KMS-11 (cell line): ENCODE results near the gene ACTN4.

Experiments
- H2AFZ ChIP-seq: fragments of 200-600 bp; sonication (generic); 2 replicates; pipeline ENCODE4 v1.6.1; 2016; ENCODE audit warnings: antibody characterized with exemption, mixed run types, low read depth
- H3K27ac ChIP-seq: fragments of 200-600 bp; sonication (generic); 2 replicates; pipeline ENCODE4 v1.6.1; 2016; ENCODE audit warnings: mild to moderate bottlenecking, mixed run types
- H3K27me3 ChIP-seq: fragments of 200-600 bp; sonication (generic); 2 replicates; pipeline ENCODE4 v1.6.1; 2017; ENCODE audit warnings: mild to moderate bottlenecking, low read depth, mixed run types, moderate library complexity; ENCODE audit not compliant: insufficient read depth
- H3K36me3 ChIP-seq: fragments of 200-600 bp; sonication (generic); 2 replicates; pipeline ENCODE4 v1.6.1; 2017; ENCODE audit warnings: mild to moderate bottlenecking, mixed run types; ENCODE audit not compliant: insufficient read depth
- H3K4me1 ChIP-seq: fragments of 200-600 bp; sonication (generic); 2 replicates; pipeline ENCODE4 v1.6.1; 2016; ENCODE audit warnings: mild to moderate bottlenecking, low read depth, mixed run types; ENCODE audit not compliant: poor library complexity, severe bottlenecking
- H3K4me2 ChIP-seq: fragments of 200-600 bp; sonication (generic); 2 replicates; pipeline ENCODE4 v1.7.0; 2016; ENCODE audit warnings: mild to moderate bottlenecking, mixed run types
- H3K4me3 ChIP-seq: fragments of 200-600 bp; sonication (generic); IDR thresholded peaks from 2 replicates; pipeline ENCODE4 v1.6.1; 2017; ENCODE audit warnings: low read depth, low read length, mixed read lengths; ENCODE audit not compliant: insufficient read depth
- H3K79me2 ChIP-seq: fragments of 200-600 bp; sonication (generic); 2 replicates; pipeline ENCODE4 v1.6.1; 2016; ENCODE audit warnings: low read depth, mixed run types; ENCODE audit not compliant: insufficient read depth
- H3K9ac ChIP-seq: fragments of 200-600 bp; sonication (generic); 2 replicates; pipeline ENCODE4 v1.6.1; 2016; ENCODE audit warnings: mild to moderate bottlenecking, mixed run types
- H4K20me1 ChIP-seq: fragments of 200-600 bp; sonication (generic); 2 replicates; pipeline ENCODE4 v1.6.1; 2016; ENCODE audit warnings: mild to moderate bottlenecking, mixed run types; ENCODE audit not compliant: insufficient read depth
- TF ChIP-seq, protein P1 (sequence below): fragments of 200-600 bp; sonication (generic); conservative IDR thresholded peaks from 2 replicates; pipeline ENCODE4 v1.6.1; 2017; ENCODE audit warnings: low read depth, mild to moderate bottlenecking, antibody characterized with exemption, low read length, moderate library complexity, mixed read lengths

ACTN4 gene

DNA sequence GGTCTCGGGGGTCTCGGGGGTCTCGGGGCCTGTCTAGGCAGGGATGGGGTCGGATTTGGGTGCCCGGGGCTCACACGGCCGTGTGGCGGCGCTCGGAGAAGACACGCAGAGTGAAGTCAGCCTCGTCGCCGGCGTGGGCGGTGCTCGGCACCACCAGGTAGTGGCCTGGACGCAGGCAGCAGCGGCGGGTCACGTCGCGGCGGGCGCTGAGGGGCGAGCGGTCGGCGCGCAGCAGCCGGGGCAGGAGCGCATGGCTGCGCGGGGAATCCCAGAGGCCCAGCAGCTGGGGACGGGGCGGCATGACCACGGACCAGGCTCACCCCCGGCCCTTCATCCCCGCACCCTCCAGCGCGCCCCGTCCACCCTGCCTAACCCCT, 88.6 kb downstream of the ACTN4 start:
- Histone ChIP-seq H3K4me1 (peaks cover 21% of the 10 kb centered on the region), H3K4me2 (no peak overlapping the region), H3K27ac (no peak overlapping the region), H3K79me2 (no peaks in the 10 kb centered on the region), H4K20me1 (no peaks in the 10 kb centered on the region), H2AFZ (no peak overlapping the region), H3K27me3 (no peaks in the 10 kb centered on the region), H3K9ac (no peak overlapping the region), H3K36me3 (no peaks in the 10 kb centered on the region), H3K4me3 (no peak overlapping the region)
- TF ChIP-seq, protein P1, sequence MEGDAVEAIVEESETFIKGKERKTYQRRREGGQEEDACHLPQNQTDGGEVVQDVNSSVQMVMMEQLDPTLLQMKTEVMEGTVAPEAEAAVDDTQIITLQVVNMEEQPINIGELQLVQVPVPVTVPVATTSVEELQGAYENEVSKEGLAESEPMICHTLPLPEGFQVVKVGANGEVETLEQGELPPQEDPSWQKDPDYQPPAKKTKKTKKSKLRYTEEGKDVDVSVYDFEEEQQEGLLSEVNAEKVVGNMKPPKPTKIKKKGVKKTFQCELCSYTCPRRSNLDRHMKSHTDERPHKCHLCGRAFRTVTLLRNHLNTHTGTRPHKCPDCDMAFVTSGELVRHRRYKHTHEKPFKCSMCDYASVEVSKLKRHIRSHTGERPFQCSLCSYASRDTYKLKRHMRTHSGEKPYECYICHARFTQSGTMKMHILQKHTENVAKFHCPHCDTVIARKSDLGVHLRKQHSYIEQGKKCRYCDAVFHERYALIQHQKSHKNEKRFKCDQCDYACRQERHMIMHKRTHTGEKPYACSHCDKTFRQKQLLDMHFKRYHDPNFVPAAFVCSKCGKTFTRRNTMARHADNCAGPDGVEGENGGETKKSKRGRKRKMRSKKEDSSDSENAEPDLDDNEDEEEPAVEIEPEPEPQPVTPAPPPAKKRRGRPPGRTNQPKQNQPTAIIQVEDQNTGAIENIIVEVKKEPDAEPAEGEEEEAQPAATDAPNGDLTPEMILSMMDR = no peak

DNA sequence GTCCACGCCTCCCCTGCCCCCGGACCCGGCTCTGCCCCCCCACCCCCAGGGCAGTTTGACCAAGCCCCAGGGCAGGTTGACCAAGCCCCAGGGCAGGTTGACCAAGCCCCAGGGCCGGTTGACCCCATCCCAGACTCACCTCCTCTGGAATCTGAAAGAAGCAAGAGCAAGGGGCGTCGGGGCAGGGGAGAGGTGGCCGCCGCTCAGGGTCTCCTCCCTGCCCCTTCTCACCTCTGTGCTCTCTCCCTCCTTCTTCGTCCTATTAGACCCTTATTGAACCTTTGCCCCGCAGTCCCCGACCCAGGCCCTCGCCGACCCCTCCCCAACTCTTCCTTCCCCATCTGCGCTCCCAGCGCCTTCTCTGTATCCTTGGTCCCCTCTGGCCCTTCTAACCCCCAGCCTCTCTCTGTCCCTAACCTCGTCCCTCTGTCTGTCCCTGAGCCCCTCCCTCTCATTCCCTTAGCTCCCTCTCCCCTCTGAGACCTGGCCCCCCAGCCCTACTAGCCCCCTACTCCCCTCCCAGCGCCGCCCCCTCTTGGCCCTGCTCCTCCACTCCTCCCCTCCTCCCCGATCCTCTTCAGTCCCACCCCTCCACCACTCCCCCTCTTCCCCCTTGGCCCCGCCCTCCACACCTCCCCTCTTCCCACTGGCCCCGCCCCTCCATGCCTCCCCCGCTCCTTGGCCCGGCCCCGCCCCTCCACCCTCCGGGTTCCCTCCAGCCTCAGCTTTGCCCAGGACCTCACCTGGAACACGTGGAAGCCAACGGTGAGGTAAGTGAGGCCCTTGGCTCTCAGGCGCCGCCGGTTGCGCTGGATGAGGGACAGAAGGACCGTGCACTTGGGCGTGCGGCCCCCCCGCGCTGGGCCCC, 89.2 kb downstream of the ACTN4 start:
- H4K20me1 ChIP-seq = no peaks in the 10 kb centered on the region
- peaks cover 21% of the 10 kb centered on the region for H3K4me1 ChIP-seq
- H2AFZ ChIP-seq = no peak overlapping the region
- H3K27me3 ChIP-seq = no peaks in the 10 kb centered on the region
- H3K27ac ChIP-seq = no peak overlapping the region
- no peak overlapping the region for H3K4me2 ChIP-seq
- H3K4me3 ChIP-seq = no peak overlapping the region
- TF ChIP-seq, protein P1 = no peak
- H3K79me2 ChIP-seq = no peaks in the 10 kb centered on the region
- H3K9ac ChIP-seq = no peak overlapping the region
- H3K36me3 ChIP-seq = no peaks in the 10 kb centered on the region

DNA sequence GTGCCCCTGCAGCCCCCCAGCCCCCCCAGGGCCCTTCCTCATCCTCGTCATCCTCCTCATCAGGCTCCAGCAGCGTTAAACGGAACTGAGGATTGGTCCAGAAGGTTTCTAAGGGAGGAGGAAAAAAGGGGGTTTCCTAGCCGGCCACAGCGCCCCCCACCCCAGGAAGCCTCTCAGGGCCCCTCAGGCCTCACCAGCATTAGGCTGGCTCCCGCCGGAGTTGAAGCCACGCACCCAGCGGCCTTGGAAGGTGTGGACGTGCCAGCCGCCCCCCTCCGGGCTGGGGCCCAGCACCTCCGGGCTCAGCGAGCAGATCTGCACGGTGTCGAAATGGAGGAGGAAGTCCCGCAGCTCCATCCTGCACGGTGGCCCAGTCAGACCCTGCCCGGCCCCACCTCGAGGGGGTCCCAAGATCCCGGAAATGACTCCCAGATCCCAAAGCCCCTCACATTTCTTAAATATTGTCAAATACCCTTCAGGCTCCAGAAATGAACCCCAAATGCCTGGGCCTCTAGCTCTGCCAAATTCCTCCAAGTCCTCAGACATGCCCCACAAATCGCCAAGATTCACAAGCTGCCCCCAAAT, 89.9 kb downstream of the ACTN4 start:
- H3K27me3 ChIP-seq = no peaks in the 10 kb centered on the region
- H2AFZ ChIP-seq = no peak overlapping the region
- H3K36me3 ChIP-seq = no peaks in the 10 kb centered on the region
- H3K27ac ChIP-seq = no peak overlapping the region
- H4K20me1 ChIP-seq = no peaks in the 10 kb centered on the region
- H3K4me3 ChIP-seq = no peak overlapping the region
- H3K4me2 ChIP-seq = no peak overlapping the region
- no peak overlapping the region for H3K9ac ChIP-seq
- H3K4me1 ChIP-seq = peaks cover 21% of the 10 kb centered on the region
- H3K79me2 ChIP-seq = no peaks in the 10 kb centered on the region
- TF ChIP-seq, protein P1 = no peak

DNA sequence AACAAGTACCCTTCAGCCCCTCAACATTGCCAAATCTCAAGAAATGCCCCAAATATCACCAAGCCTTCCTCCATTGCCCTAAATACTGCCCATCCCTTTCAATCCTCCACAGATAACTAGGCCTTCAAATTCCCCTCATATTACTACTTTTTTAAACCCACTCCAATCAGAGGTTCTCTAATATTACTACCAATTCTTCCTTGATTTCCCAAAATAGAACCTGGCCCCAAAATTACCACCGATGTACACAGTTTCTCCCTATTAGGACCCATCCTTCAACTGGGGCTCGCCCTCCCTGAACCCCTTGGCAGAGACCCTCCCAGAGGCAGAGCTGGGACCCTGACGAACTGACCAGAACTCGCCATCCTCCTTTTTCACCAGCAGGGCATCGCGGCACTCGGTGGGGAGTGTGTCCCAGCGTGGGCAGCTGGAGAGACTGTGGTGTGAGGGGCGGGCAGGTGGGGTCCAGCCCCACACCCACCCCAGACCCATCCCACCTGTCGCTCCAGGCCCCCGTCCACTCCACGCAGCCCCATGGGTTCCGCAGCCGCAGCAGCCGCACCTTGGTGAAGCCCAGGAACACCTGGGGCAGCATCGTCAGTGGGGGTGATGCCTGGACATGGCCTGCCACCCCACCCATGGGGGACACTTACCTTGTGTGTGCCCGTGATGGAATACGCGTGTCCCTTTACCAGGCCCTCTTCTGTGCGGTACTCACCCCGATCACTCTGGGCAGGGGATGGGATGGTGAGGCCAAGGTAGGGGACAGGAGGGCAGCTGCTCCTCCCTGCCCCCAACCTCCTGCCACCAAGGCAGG, 90.7 kb downstream of the ACTN4 start:
- no peaks in the 10 kb centered on the region for H3K79me2 ChIP-seq
- H2AFZ ChIP-seq = no peak overlapping the region
- H3K4me3 ChIP-seq = no peak overlapping the region
- no peak overlapping the region for H3K4me2 ChIP-seq
- H3K9ac ChIP-seq = no peak overlapping the region
- TF ChIP-seq, protein P1 = no peak
- H3K27me3 ChIP-seq = no peaks in the 10 kb centered on the region
- no peak overlapping the region for H3K27ac ChIP-seq
- no peaks in the 10 kb centered on the region for H3K36me3 ChIP-seq
- peaks cover 21% of the 10 kb centered on the region for H3K4me1 ChIP-seq
- H4K20me1 ChIP-seq = no peaks in the 10 kb centered on the region
